Measurements from ENCODE around the gene ST3GAL3.

The ST3GAL3 gene

GRCh38 chr1:43688109-43688387, 19.3 kb upstream of the ST3GAL3 start:
- Mint-ChIP-seq H3K9me3 (no peaks in the 10 kb centered on the region), H3K27ac (no peak overlapping the region), H3K4me1 (no peaks in the 10 kb centered on the region), H3K36me3 (ENCODE audit: low read depth) (peaks cover 45% of the 10 kb centered on the region), H3K4me3 (no peak overlapping the region), H3K27me3 (no peaks in the 10 kb centered on the region)
- no peak for DNase-seq
- ATAC-seq: no peak

- DNase-seq (no peak), ATAC-seq (no peak)
- H3K27ac Mint-ChIP-seq: no peak overlapping the region
- peaks cover 44% of the 10 kb centered on the region for H3K36me3 Mint-ChIP-seq (ENCODE audit: low read depth)
- H3K27me3 Mint-ChIP-seq: no peaks in the 10 kb centered on the region
- no peaks in the 10 kb centered on the region for H3K4me1 Mint-ChIP-seq
- no peaks in the 10 kb centered on the region for H3K9me3 Mint-ChIP-seq
- H3K4me3 Mint-ChIP-seq: no peak overlapping the region
Observed at GRCh38 chr1:43688594-43689000, 18.7 kb upstream of the ST3GAL3 start.

- Mint-ChIP-seq H3K4me1 (no peaks in the 10 kb centered on the region), H3K9me3 (no peaks in the 10 kb centered on the region), H3K36me3 (ENCODE audit: low read depth) (peaks cover 40% of the 10 kb centered on the region), H3K27me3 (no peaks in the 10 kb centered on the region), H3K27ac (no peak overlapping the region), H3K4me3 (no peak overlapping the region)
- DNase-seq (no peak), ATAC-seq (no peak)
Observed at GRCh38 chr1:43689289-43689688, 18.0 kb upstream of the ST3GAL3 start.

- H3K4me3 Mint-ChIP-seq: no peak overlapping the region
- H3K36me3 Mint-ChIP-seq (ENCODE audit: low read depth): peaks cover 35% of the 10 kb centered on the region
- H3K4me1 Mint-ChIP-seq: no peaks in the 10 kb centered on the region
- no peaks in the 10 kb centered on the region for H3K9me3 Mint-ChIP-seq
- ATAC-seq (no peak), DNase-seq (no peak)
- H3K27me3 Mint-ChIP-seq: no peaks in the 10 kb centered on the region
- no peak overlapping the region for H3K27ac Mint-ChIP-seq
Observed at GRCh38 chr1:43691871-43692815, 15.2 kb upstream of the ST3GAL3 start.

GRCh38 chr1:43693371-43693770, 14.0 kb upstream of the ST3GAL3 start:
- Mint-ChIP-seq H3K4me1 (no peaks in the 10 kb centered on the region), H3K9me3 (no peaks in the 10 kb centered on the region), H3K36me3 (ENCODE audit: low read depth) (peaks cover 33% of the 10 kb centered on the region), H3K27me3 (no peaks in the 10 kb centered on the region), H3K27ac (peak overlapping the region; percentile 38), H3K4me3 (no peak overlapping the region)
- ATAC-seq: no peak
- DNase-seq: no peak

- Mint-ChIP-seq H3K4me1 (no peaks in the 10 kb centered on the region), H3K4me3 (no peak overlapping the region), H3K36me3 (ENCODE audit: low read depth) (peaks cover 30% of the 10 kb centered on the region), H3K9me3 (no peaks in the 10 kb centered on the region), H3K27me3 (no peaks in the 10 kb centered on the region), H3K27ac (no peak overlapping the region)
- ATAC-seq: no peak
- no peak for DNase-seq
Observed at GRCh38 chr1:43699281-43699680, 8.1 kb upstream of the ST3GAL3 start.

- ATAC-seq: no peak
- Mint-ChIP-seq H3K4me1 (peaks cover 29% of the 10 kb centered on the region), H3K27ac (no peak overlapping the region), H3K9me3 (no peaks in the 10 kb centered on the region), H3K4me3 (no peak overlapping the region), H3K27me3 (no peaks in the 10 kb centered on the region), H3K36me3 (ENCODE audit: low read depth) (peaks cover 36% of the 10 kb centered on the region)
- no peak for DNase-seq
Observed at GRCh38 chr1:43703836-43704235, 3.5 kb upstream of the ST3GAL3 start.

GRCh38 chr1:43704838-43705237, 2.5 kb upstream of the ST3GAL3 start:
- Mint-ChIP-seq H3K36me3 (ENCODE audit: low read depth) (peaks cover 39% of the 10 kb centered on the region), H3K4me1 (peaks cover 32% of the 10 kb centered on the region), H3K27ac (no peak overlapping the region), H3K27me3 (no peaks in the 10 kb centered on the region), H3K4me3 (no peak overlapping the region), H3K9me3 (no peaks in the 10 kb centered on the region)
- DNase-seq (no peak), ATAC-seq (no peak)

GRCh38 chr1:43705334-43705733, 2.0 kb upstream of the ST3GAL3 start:
- H3K4me1 Mint-ChIP-seq: peaks cover 33% of the 10 kb centered on the region
- no peaks in the 10 kb centered on the region for H3K27me3 Mint-ChIP-seq
- no peaks in the 10 kb centered on the region for H3K9me3 Mint-ChIP-seq
- peak overlapping the region; percentile 89 for H3K4me3 Mint-ChIP-seq
- peaks cover 40% of the 10 kb centered on the region for H3K36me3 Mint-ChIP-seq (ENCODE audit: low read depth)
- no peak for DNase-seq
- ATAC-seq: no peak
- peak overlapping the region; percentile 78 for H3K27ac Mint-ChIP-seq

- Mint-ChIP-seq H3K27ac (peak overlapping the region; percentile 78), H3K4me1 (peaks cover 37% of the 10 kb centered on the region), H3K36me3 (ENCODE audit: low read depth) (peaks cover 45% of the 10 kb centered on the region), H3K9me3 (no peaks in the 10 kb centered on the region), H3K4me3 (peak overlapping the region; percentile 89), H3K27me3 (no peaks in the 10 kb centered on the region)
- ATAC-seq: no peak
- DNase-seq: no peak
Observed at GRCh38 chr1:43705982-43706597, 1.2 kb upstream of the ST3GAL3 start.

- peak overlapping the region; percentile 78 for H3K27ac Mint-ChIP-seq
- H3K4me3 Mint-ChIP-seq: peak overlapping the region; percentile 89
- peaks cover 37% of the 10 kb centered on the region for H3K4me1 Mint-ChIP-seq
- ATAC-seq (no peak), DNase-seq (peak; percentile 29)
- no peaks in the 10 kb centered on the region for H3K9me3 Mint-ChIP-seq
- H3K36me3 Mint-ChIP-seq (ENCODE audit: low read depth): peaks cover 41% of the 10 kb centered on the region
- no peaks in the 10 kb centered on the region for H3K27me3 Mint-ChIP-seq
Observed at GRCh38 chr1:43706598-43707189, 642 bp upstream of the ST3GAL3 start.

GRCh38 chr1:43708002-43708410, 670 bp downstream of the ST3GAL3 start:
- H3K27me3 Mint-ChIP-seq: no peaks in the 10 kb centered on the region
- ATAC-seq: no peak
- H3K9me3 Mint-ChIP-seq: no peaks in the 10 kb centered on the region
- H3K4me3 Mint-ChIP-seq: peak overlapping the region; percentile 89
- H3K36me3 Mint-ChIP-seq (ENCODE audit: low read depth): peaks cover 38% of the 10 kb centered on the region
- H3K4me1 Mint-ChIP-seq: peaks cover 37% of the 10 kb centered on the region
- no peak for DNase-seq
- peak overlapping the region; percentile 87 for H3K27ac Mint-ChIP-seq

GRCh38 chr1:43711049-43711448, 3.7 kb downstream of the ST3GAL3 start:
- ATAC-seq (no peak), DNase-seq (no peak)
- no peaks in the 10 kb centered on the region for H3K9me3 Mint-ChIP-seq
- no peak overlapping the region for H3K4me3 Mint-ChIP-seq
- H3K27ac Mint-ChIP-seq: no peak overlapping the region
- H3K36me3 Mint-ChIP-seq (ENCODE audit: low read depth): peaks cover 16% of the 10 kb centered on the region
- H3K4me1 Mint-ChIP-seq: peaks cover 28% of the 10 kb centered on the region
- no peaks in the 10 kb centered on the region for H3K27me3 Mint-ChIP-seq

- no peak overlapping the region for H3K4me3 Mint-ChIP-seq
- H3K27me3 Mint-ChIP-seq: no peaks in the 10 kb centered on the region
- no peak for DNase-seq
- ATAC-seq: no peak
- no peak overlapping the region for H3K27ac Mint-ChIP-seq
- H3K9me3 Mint-ChIP-seq: no peaks in the 10 kb centered on the region
- peaks cover 21% of the 10 kb centered on the region for H3K4me1 Mint-ChIP-seq
- H3K36me3 Mint-ChIP-seq (ENCODE audit: low read depth): peaks cover 14% of the 10 kb centered on the region
Observed at GRCh38 chr1:43711524-43712386, 4.4 kb downstream of the ST3GAL3 start.
